Measurements from ENCODE around the gene FBXL16.

DNA sequence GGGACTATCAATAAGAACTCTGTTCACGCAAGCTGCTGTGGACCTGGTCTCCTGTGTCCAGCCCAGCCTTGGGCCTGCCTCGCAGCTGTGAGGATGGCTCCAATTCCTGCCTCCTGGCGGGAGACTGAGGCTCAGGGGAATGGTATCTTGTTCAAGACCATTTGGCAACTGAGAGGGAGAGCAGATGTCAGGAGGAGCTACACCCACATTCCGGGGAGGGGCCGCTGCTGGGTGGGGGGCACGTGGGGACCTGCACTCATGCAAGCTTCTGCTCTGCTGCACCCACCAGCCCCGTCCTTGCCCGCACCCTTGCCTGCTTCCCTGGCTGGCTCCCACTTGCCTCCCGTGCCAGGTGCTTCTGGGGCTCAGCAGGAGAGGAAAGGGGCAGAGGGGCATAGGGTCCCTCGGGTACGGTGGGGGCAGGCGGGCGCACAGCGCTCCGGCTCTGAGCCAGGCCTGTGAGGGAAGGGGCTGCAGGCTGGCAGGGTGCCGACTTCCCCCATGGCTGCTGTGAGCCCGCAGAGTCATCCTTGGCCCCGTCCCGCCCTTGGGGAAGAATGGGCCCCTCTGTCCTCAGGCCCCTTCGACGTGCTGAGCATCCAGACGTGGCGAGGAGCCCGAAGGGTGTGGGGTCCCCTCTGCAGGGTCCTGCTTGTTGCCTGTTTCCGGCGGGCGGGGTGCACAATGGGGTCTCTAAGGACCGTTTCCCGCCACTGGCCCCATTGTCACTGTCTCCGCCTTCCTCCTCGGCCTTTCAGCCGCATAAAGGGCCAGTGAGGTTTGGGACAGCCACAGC is 12.0 kb upstream of the FBXL16 start:
- TF ChIP-seq NR1H2 (CRISPR knock-in tag; IDR thresholded peaks at IDR 0.05; ENCODE audit: borderline replicate concordance, low read depth) (no peak), ZSCAN22 (CRISPR knock-in tag; IDR thresholded peaks at IDR 0.05) (no peak), CTCF (CRISPR knock-in tag; IDR thresholded peaks at IDR 0.05) (no peak), POLR2AphosphoS5 (IDR thresholded peaks at IDR 0.05; ENCODE audit: low read depth, low read length) (no peak), XRCC5 (optimal IDR thresholded peaks at IDR 0.05; ENCODE audit: low read length) (no peak)
